Choroid plexus epithelial cell (primary cell): Measurements from ENCODE around the gene NPEPL1.

Experiments
- DNase-seq: peaks from one replicate; pipeline ENCODE4 v3.0.0-alpha.2; 2010; ENCODE audit warnings: low read depth
- H3K4me3 ChIP-seq: 2 replicates; pipeline ENCODE4 v1.5.1; 2011; ENCODE audit warnings: low read depth, mild to moderate bottlenecking, control low read depth, low read length, moderate library complexity
- CTCF ChIP-seq: conservative IDR thresholded peaks from 2 replicates; pipeline ENCODE4 v1.5.1; 2011; ENCODE audit warnings: low read depth, mild to moderate bottlenecking, control low read depth, inconsistent platforms, low read length, moderate library complexity

NPEPL1 gene

GRCh38 chr20:58716476-58717277, 24.1 kb downstream of the NPEPL1 start:
- DNase-seq, result no peak
- H3K4me3 ChIP-seq, result no peak overlapping the region
- TF ChIP-seq CTCF, result no peak

- H3K4me3 ChIP-seq, result no peak overlapping the region
- no peak for DNase-seq
- no peak for TF ChIP-seq CTCF
Observed at GRCh38 chr20:58717278-58718091, 24.9 kb downstream of the NPEPL1 start.

GRCh38 chr20:58718121-58718563, 25.5 kb downstream of the NPEPL1 start:
- DNase-seq, result no peak
- no peak overlapping the region for H3K4me3 ChIP-seq
- no peak for TF ChIP-seq CTCF

- no peak for TF ChIP-seq CTCF
Observed at GRCh38 chr20:58718729-58719128, 26.1 kb downstream of the NPEPL1 start.

GRCh38 chr20:58719258-58719657, 26.7 kb downstream of the NPEPL1 start:
- TF ChIP-seq CTCF, result no peak
- H3K4me3 ChIP-seq, result no peak overlapping the region
- DNase-seq, result no peak

More at GRCh38 chr20:58718729-58719128, 26.1 kb downstream of the NPEPL1 start:
- DNase-seq, result no peak
- no peak overlapping the region for H3K4me3 ChIP-seq

- no peak for DNase-seq
- TF ChIP-seq CTCF, result no peak
- H3K4me3 ChIP-seq, result no peak overlapping the region
Observed at GRCh38 chr20:58719971-58720371, 27.4 kb downstream of the NPEPL1 start.

- no peak for DNase-seq
- no peak overlapping the region for H3K4me3 ChIP-seq
- no peak for TF ChIP-seq CTCF
Observed at GRCh38 chr20:58720890-58721289, 28.3 kb downstream of the NPEPL1 start.
